HL-60 (cell line): Measurements from ENCODE around the gene RPL3.

Source experiments
- CTCF ChIP-seq: IDR thresholded peaks from one replicate; pipeline ENCODE4 v1.5.1; 2011; ENCODE audit warnings: low read length, control low read depth, inconsistent platforms; ENCODE audit not compliant: insufficient read depth
- GABPA ChIP-seq: IDR thresholded peaks from 2 replicates; pipeline ENCODE4 v1.6.1; 2012; ENCODE audit warnings: low read depth
- POLR2AphosphoS5 ChIP-seq: IDR thresholded peaks from 2 replicates; pipeline ENCODE4 v1.6.1; 2012; ENCODE audit warnings: low read depth
- REST ChIP-seq: IDR thresholded peaks from 2 replicates; pipeline ENCODE4 v1.6.1; 2012; ENCODE audit warnings: low read depth; ENCODE audit not compliant: insufficient replicate concordance
- SPI1 ChIP-seq: IDR thresholded peaks from 2 replicates; pipeline ENCODE4 v1.6.1; 2012; ENCODE audit warnings: low read depth, mild to moderate bottlenecking, borderline replicate concordance

- TF ChIP-seq CTCF (no peak), POLR2AphosphoS5 (no peak), SPI1 (no peak), REST (no peak), GABPA (no peak)
Observed at GRCh38 chr22:39293766-39294368, 25.6 kb downstream of the RPL3 start.
